Activated naive CD8-positive, alpha-beta T cell treated with anti-CD3 and anti-CD28 coated beads, Interleukin-2, amount 10 ng/mL, durations not matched to agents 7 days and 5 days (primary cell): ENCODE measurements around the gene PTPN1. TPM values are rescaled to one million over a fixed set of nuclear protein-coding genes. Genes with fewer than 3 reads are reported as not detected.
A peak's percentile ranks its signal among the peaks of the same experiment; 100 is the strongest.

ENCODE experiments used
- ATAC-seq: fragments of 150-1000 bp; cut with Tn5 transposase; one replicate; pipeline ENCODE4 v1.10.0; 2021; ENCODE audit warnings: low read depth, moderate library complexity
- POLR2A ChIA-PET: fragments of 350-600 bp; sonication (Branson Sonifier 250); formaldehyde crosslinking; loops from one replicate; lab custom pipeline; 2021; ENCODE audit warnings: antibody characterized with exemption; lab: Charles Lee
- DNase-seq: peaks from one replicate; pipeline ENCODE4 v3.0.0; 2021
- H3K27ac Mint-ChIP-seq: one replicate; pipeline ENCODE4 v1.8.0; 2022; ENCODE audit warnings: mild to moderate bottlenecking, mixed read lengths
- H3K27me3 Mint-ChIP-seq: one replicate; pipeline ENCODE4 v1.8.0; 2022; ENCODE audit warnings: mild to moderate bottlenecking, moderate library complexity, mixed read lengths
- H3K36me3 Mint-ChIP-seq: one replicate; pipeline ENCODE4 v1.8.0; 2021; ENCODE audit warnings: mild to moderate bottlenecking, mixed read lengths
- H3K4me1 Mint-ChIP-seq: one replicate; pipeline ENCODE4 v1.8.0; 2021; ENCODE audit warnings: mixed read lengths
- H3K4me3 Mint-ChIP-seq: one replicate; pipeline ENCODE4 v1.8.0; 2022; ENCODE audit warnings: mild to moderate bottlenecking, moderate library complexity, mixed read lengths
- H3K9me3 Mint-ChIP-seq: one replicate; pipeline ENCODE4 v1.8.0; 2021; ENCODE audit warnings: mixed read lengths
- total RNA-seq, 2 experiments: library from RNA; stranded (reverse); gene quantifications; one replicate each; pipeline ENCODE4 v1.2.3, GENCODE V29; 2021

PTPN1 gene
- total RNA-seq, result 10 to 100 TPM; 65.9 to 67.3 TPM

DNA sequence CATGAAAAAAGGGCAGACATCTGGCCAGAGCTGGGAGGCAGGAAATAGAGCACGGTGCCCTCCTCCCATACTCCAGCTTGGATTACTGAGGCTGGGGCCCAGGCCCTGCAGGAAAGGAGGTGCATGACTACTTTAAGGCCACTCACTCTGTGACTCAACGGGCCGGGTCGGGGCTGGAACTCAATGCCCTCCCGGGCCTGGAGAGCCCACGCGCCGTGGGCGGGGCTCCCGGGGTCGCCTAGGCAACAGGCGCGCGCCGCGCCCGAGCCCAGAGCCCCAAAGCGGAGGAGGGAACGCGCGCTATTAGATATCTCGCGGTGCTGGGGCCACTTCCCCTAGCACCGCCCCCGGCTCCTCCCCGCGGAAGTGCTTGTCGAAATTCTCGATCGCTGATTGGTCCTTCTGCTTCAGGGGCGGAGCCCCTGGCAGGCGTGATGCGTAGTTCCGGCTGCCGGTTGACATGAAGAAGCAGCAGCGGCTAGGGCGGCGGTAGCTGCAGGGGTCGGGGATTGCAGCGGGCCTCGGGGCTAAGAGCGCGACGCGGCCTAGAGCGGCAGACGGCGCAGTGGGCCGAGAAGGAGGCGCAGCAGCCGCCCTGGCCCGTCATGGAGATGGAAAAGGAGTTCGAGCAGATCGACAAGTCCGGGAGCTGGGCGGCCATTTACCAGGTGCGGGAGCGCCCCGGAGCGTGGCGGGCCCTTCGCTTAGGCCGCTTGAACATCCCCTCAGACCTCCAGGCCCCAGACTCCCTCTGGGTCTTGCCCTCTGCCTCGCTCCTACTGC is at the start of gene PTPN1:
PTPN1 (plus strand) TSS at position 461 of the 783 bp plus-strand sequence; CDS start at position 606, 145 bp downstream.
- DNase-seq, result peak; percentile 98
- POLR2A ChIA-PET, result interaction anchor here (0.6 to 2.8 kb wide), 17 partner anchors 10 to 356 kb away, joined by 3 to 26 read pairs (median 4); partner anchors contain the start of gene PEDS1
- H3K27me3 Mint-ChIP-seq, result no peaks in the 10 kb centered on the region
- peak within 1 kb of the TSS; percentile 88 for H3K27ac Mint-ChIP-seq
- peak; percentile 91 for ATAC-seq
- H3K4me1 Mint-ChIP-seq, result peaks cover 46% of the 10 kb centered on the region
- peak within 1 kb of the TSS; percentile 92 for H3K4me3 Mint-ChIP-seq
- peaks cover 21% of the 10 kb centered on the region for H3K36me3 Mint-ChIP-seq
- no peaks in the 10 kb centered on the region for H3K9me3 Mint-ChIP-seq

DNA sequence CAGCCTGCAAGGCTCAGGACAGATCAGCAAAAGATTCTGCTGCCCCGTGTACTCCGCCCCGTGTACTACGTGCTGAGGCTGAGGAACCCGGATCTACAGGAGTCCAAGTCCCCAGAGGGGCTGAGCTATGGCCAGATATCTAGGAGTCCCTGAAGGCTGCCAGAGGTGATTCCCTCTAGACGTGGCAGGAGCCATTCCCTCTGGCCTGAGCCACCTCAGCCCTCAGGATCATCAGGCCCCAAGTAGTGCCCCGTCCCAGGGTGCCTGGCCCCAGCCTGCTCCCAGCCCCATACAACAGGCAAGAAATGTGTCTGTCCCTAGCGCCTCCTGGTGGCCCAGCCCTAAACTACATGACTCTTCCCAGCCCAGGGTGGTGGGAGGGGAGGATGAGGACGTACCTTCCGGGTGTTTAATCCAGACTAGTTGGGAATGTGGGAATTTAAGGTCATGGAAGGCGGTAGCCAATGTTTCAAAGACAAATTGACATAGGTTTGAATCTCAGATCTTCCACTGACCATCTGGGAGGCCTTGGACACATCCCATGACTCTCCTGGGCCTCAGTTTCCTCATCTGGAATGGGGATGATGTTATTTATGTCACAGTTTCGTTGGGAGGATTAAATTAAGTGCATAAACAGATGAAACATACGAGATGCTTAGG is 49.4 kb upstream of the PTPN1 start:
- POLR2A ChIA-PET, result interaction anchor here (0.6 to 1.3 kb wide), 2 partner anchors 270 to 282 kb away, joined by 3 to 5 read pairs; partner anchors contain the start of gene CEBPB
- Mint-ChIP-seq H3K27me3 (peaks cover 8% of the 10 kb centered on the region), H3K4me1 (peaks cover 25% of the 10 kb centered on the region), H3K36me3 (peaks cover 6% of the 10 kb centered on the region), H3K9me3 (no peaks in the 10 kb centered on the region), H3K4me3 (no peak overlapping the region), H3K27ac (no peak overlapping the region)
- DNase-seq, result peak; percentile 88
- ATAC-seq, result peak; percentile 83

- POLR2A ChIA-PET, result interaction anchor here (0.6 to 2.2 kb wide), 2 partner anchors 10 to 271 kb away, joined by 3 to 12 read pairs; partner anchors contain the start of gene CEBPB
- Mint-ChIP-seq H3K9me3 (no peaks in the 10 kb centered on the region), H3K4me1 (peaks cover 21% of the 10 kb centered on the region), H3K27me3 (peaks cover 7% of the 10 kb centered on the region), H3K36me3 (peaks cover 6% of the 10 kb centered on the region), H3K27ac (no peak overlapping the region), H3K4me3 (no peak overlapping the region)
- ATAC-seq, result no peak
- DNase-seq, result no peak
These were observed 48.0 kb upstream of the PTPN1 start for GRCh38 chr20:50462093-50462690.

DNA sequence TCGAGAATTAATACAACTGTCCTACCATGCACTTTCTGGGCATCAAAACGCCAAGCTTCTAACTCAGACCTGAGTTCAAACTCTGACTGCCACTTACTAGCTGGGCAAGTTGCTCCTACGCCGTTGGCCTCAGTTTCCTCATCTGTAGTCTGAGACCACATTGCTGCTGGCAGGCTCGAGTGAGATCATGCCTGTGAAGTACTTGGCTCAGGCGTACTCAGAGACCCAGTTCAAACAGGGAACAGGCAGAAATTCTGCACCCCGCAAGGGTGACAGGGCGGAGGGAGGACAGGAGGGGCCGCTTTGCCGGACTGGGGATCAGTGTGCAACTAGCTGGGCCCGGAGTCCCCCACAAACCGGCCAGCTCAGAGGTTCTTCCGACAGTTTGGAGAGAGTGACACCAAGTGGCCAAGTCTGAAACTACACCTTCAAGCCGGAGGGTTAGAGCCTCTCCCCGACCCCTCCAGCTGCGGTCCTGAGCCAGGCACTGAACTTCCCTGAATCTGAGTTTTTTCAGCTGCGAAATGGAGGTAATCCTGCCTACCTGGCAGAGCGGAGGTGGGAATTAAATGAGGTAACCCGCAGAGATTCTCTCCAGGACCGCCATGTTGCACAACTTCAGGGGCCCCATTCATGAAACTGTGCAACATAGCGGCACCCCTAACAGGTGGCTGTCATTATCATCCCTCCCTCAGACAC is 46.0 kb upstream of the PTPN1 start:
- Mint-ChIP-seq H3K27ac (no peak overlapping the region), H3K27me3 (peaks cover 3% of the 10 kb centered on the region), H3K4me3 (peak overlapping the region; percentile 28), H3K36me3 (peaks cover 2% of the 10 kb centered on the region), H3K4me1 (peaks cover 20% of the 10 kb centered on the region), H3K9me3 (no peaks in the 10 kb centered on the region)
- peak; percentile 70 for DNase-seq
- peak; percentile 77 for ATAC-seq
- POLR2A ChIA-PET, result interaction anchor here (0.6 to 2.2 kb wide), 4 partner anchors 273 to 282 kb away, joined by 3 to 12 read pairs (median 4); partner anchors contain the start of gene CEBPB

DNA sequence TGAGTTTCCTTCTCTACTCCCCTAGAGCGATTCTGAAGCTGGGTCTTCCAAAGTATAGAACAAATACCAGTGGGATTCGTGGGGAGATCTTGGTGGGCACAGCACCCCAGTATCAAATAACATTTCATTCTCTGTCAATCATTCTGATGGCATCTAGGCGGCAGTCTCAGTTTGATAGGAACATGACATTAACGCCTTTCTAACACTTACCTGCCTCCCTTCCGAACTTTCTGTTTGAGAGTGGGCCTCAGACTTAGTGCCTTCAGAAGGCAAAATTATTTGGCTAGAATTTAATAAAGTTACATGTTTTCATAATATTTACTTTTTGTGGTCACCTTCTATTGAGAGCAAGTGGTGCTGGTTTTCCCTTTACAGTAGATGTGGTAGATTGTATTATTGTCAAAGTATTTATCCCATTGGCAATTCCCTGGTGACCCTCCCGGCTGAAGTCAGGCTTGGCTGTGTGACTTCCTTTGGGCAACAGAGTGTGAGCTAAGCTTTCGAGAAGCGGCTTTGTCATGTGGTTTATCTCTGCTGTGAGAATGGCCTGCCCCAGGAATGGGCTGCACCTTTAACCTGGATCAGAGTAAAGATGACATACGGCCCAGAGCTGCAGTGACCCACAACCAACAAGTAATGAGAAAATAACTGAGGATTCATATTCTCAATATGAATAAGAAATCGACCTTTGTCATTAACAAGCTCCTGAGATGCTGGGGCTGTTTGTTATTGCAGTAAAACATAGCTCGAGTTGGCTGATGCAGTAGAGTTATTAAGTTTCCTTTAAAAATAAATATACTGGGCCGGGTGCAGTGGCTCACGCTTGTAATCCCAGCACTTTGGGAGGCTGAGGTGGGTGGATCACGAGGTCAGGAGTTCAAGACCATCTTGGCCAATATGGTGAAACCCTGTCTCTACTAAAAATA is 45.2 kb upstream of the PTPN1 start:
- POLR2A ChIA-PET, result interaction anchor here (0.7 to 2.2 kb wide), 4 partner anchors 273 to 278 kb away, joined by 3 to 12 read pairs (median 4); partner anchors contain the start of gene CEBPB

GRCh38 chr20:50467174-50467573 is 43.0 kb upstream of the PTPN1 start:
- Mint-ChIP-seq H3K27ac (no peak overlapping the region), H3K9me3 (no peaks in the 10 kb centered on the region), H3K4me3 (no peak overlapping the region), H3K27me3 (no peaks in the 10 kb centered on the region), H3K4me1 (peaks cover 14% of the 10 kb centered on the region), H3K36me3 (no peaks in the 10 kb centered on the region)
- POLR2A ChIA-PET, result no interaction called here
- ATAC-seq (no peak), DNase-seq (no peak)

More for the DNA sequence above, 45.2 kb upstream of the PTPN1 start:
- Mint-ChIP-seq H3K9me3 (no peaks in the 10 kb centered on the region), H3K4me3 (no peak overlapping the region), H3K27ac (no peak overlapping the region), H3K4me1 (peaks cover 17% of the 10 kb centered on the region), H3K36me3 (no peaks in the 10 kb centered on the region), H3K27me3 (peaks cover 3% of the 10 kb centered on the region)
- DNase-seq, result no peak
- ATAC-seq, result no peak

DNA sequence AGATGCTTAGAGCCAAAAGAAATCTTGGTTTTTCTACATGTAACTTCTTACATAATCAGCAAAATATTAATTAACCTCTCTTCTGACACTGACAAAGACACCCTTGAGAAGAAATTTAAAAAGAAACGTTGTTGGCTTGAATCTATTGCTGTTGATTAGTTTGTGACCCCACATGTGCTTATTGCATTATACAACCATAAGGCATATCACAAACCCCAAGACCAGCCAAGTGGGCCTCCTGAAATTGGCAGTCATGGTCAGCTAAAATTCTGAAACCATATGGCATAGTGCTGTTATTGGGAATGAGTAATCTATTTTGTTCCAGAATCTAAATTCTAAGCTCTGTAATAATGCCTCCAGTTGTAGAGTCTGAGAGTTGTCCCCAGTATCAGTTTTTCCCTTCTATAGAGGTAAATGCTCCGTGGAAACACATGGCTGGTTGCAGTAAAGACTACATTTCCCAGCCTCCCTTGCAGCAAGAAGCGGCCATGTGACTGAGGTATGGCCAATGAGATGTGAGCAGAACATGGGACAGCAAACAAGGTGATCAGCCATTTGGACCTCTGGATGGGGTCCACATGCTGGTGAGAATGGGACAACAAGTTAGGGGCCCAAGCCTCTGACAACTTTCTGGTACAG is 42.3 kb upstream of the PTPN1 start:
- H3K27me3 Mint-ChIP-seq, result no peaks in the 10 kb centered on the region
- no peak overlapping the region for H3K27ac Mint-ChIP-seq
- H3K4me3 Mint-ChIP-seq, result no peak overlapping the region
- H3K36me3 Mint-ChIP-seq, result no peaks in the 10 kb centered on the region
- H3K4me1 Mint-ChIP-seq, result peaks cover 15% of the 10 kb centered on the region
- POLR2A ChIA-PET, result no interaction called here
- ATAC-seq (no peak), DNase-seq (no peak)
- H3K9me3 Mint-ChIP-seq, result no peaks in the 10 kb centered on the region

DNA sequence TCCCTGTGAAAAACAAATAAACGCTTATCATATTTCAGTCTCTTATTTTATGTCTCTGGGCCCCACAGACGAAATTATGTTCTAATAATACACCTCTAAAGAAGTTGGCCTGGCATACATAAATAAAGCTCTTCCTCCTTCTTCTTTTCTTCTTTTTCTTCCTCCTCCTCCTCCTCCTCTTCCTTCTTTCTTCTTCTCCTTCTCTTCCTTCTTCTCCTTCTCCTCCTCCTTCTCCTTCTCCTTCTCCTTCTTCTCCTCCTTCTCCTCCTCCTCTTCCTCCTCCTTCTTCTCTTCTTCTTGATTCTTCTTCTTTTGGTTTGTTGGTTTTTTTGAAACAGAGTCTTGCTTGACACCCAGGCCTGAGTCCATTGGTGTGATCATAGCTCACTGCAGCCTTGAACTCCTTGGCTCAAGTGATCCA is 41.8 kb upstream of the PTPN1 start:
- POLR2A ChIA-PET, result interaction anchor here (0.7 to 0.9 kb wide), 2 partner anchors 130 to 281 kb away, joined by 3 to 4 read pairs; no protein-coding TSS in a partner anchor
- Mint-ChIP-seq H3K9me3 (no peaks in the 10 kb centered on the region), H3K4me1 (peaks cover 15% of the 10 kb centered on the region), H3K27ac (no peak overlapping the region), H3K36me3 (no peaks in the 10 kb centered on the region), H3K4me3 (no peak overlapping the region), H3K27me3 (no peaks in the 10 kb centered on the region)
- ATAC-seq (no peak), DNase-seq (no peak)

GRCh38 chr20:50469176-50469723 is 40.9 kb upstream of the PTPN1 start:
- Mint-ChIP-seq H3K36me3 (no peaks in the 10 kb centered on the region), H3K27ac (no peak overlapping the region), H3K4me3 (no peak overlapping the region), H3K4me1 (peaks cover 12% of the 10 kb centered on the region), H3K27me3 (no peaks in the 10 kb centered on the region), H3K9me3 (no peaks in the 10 kb centered on the region)
- DNase-seq, result no peak
- POLR2A ChIA-PET, result interaction anchor here (0.9 kb wide), 1 partner anchor 131 kb away, joined by 4 read pairs; no protein-coding TSS in a partner anchor
- no peak for ATAC-seq

DNA sequence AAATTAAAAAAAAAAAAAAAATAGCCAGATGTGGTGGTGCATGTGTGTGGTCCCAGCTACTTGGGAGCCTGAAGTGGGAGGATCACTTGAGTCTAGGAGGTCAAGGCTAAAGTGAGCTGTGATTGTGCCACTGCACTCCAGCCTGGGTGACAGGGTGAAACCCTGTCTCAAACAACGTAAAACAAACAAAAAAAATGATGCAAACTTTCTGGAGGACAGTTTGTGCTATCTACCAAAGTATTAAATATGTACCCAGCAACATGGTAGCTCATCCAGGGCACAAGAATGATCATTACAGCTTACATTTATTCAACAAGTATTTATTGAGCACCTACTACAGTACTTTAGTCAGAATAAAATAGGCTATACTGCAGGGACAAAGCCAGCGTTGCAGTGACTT is 40.4 kb upstream of the PTPN1 start:
- Mint-ChIP-seq H3K4me1 (peaks cover 11% of the 10 kb centered on the region), H3K4me3 (no peak overlapping the region), H3K9me3 (no peaks in the 10 kb centered on the region), H3K27ac (no peak overlapping the region), H3K36me3 (no peaks in the 10 kb centered on the region), H3K27me3 (no peaks in the 10 kb centered on the region)
- ATAC-seq (no peak), DNase-seq (no peak)
- POLR2A ChIA-PET, result interaction anchor here (0.6 to 0.7 kb wide), 2 partner anchors 140 to 148 kb away, joined by 3 to 7 read pairs; no protein-coding TSS in a partner anchor

- DNase-seq, result no peak
- Mint-ChIP-seq H3K36me3 (no peaks in the 10 kb centered on the region), H3K27me3 (no peaks in the 10 kb centered on the region), H3K27ac (no peak overlapping the region), H3K9me3 (no peaks in the 10 kb centered on the region), H3K4me3 (no peak overlapping the region), H3K4me1 (peaks cover 11% of the 10 kb centered on the region)
- POLR2A ChIA-PET, result interaction anchor here (0.6 to 0.7 kb wide), 2 partner anchors 139 to 147 kb away, joined by 3 to 7 read pairs; no protein-coding TSS in a partner anchor
- ATAC-seq, result no peak
These were observed 39.8 kb upstream of the PTPN1 start for GRCh38 chr20:50470264-50470858.
